ENCODE measurements around the gene TMEM245. TPM values are rescaled to one million over a fixed set of nuclear protein-coding genes. Genes with fewer than 3 reads are reported as not detected.

The TMEM245 gene
- total RNA-seq, 4 donors from 2014 or later = 222 to 549 (median 318) TPM

GRCh38 chr9:109101810-109102209, 17.9 kb downstream of the TMEM245 start:
- Histone ChIP-seq H3K4me1 (peaks cover 58 to 67% of the 10 kb centered on the region in 2 donors), H3K27me3 (no peaks in the 10 kb centered on the region)
- intact Hi-C loops (cut with DNase I) = no loop called here

GRCh38 chr9:109101202-109101595, 18.5 kb downstream of the TMEM245 start:
- peaks cover 0 to 6% of the 10 kb centered on the region in 2 donors for H3K36me3 ChIP-seq
- no peaks in the 10 kb centered on the region for H3K27me3 ChIP-seq
- DNase-seq = no peak
- intact Hi-C loops (cut with DNase I) = no loop called here
- WGBS, 2 donors = 49 to 55% methylated on average over 3 of the region's 3 CpGs
- TF ChIP-seq CTCF (IDR thresholded peaks at IDR 0.05) (no peak), POLR2A (IDR thresholded peaks at IDR 0.05) (peak in 1 of 2 donors; percentile 18)
- H3K27ac ChIP-seq = peak overlapping the region; percentile 92 to 96 (median 93)
- H3K4me1 ChIP-seq = peaks cover 64 to 67% of the 10 kb centered on the region in 2 donors
- no peaks in the 10 kb centered on the region for H3K9me3 ChIP-seq
- no peak overlapping the region for H3K4me3 ChIP-seq (replicated peaks in 1 of 3)

More at GRCh38 chr9:109101810-109102209, 17.9 kb downstream of the TMEM245 start:
- 32 to 33% methylated on average over 3 of the region's 3 CpGs for WGBS, 2 donors
- Histone ChIP-seq H3K27ac (peak overlapping the region; percentile 92 to 96 (median 93)), H3K4me3 (replicated peaks in 1 of 3) (no peak overlapping the region), H3K9me3 (no peaks in the 10 kb centered on the region), H3K36me3 (peaks cover 0 to 6% of the 10 kb centered on the region in 2 donors)
- no peak for DNase-seq
- TF ChIP-seq POLR2A (IDR thresholded peaks at IDR 0.05) (peak in 1 of 2 donors; percentile 25), CTCF (IDR thresholded peaks at IDR 0.05) (no peak)

DNA sequence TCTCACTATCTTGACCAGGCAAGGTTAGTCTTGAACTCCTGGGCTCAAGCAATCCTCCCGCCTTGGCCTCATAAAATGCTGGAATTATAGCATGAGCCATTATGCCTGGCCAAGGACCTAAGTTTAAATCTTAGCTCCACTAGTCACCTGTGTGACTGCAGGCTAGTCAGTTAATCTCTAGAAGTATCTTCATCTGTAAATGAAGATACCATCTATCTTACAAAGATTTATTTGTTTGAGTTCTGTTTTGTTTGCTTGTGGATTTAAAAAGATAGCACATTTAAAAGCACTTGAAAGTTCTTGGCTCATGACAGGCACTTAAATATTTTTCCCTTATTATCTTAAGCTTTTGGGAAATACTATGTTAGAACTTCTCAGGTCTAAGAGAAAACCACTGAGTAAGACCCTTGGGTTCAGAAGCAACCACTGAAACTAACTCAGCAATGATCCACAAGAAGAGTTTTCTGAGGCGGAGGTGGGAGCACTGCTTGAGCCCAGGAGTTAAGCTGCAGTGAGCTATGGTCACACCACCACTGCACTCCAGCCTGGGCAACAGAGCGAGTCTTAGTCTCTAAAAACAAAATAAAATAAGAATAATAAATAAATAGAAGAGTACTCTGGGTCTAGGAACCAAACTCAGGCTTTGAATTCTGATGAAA, 19.1 kb downstream of the TMEM245 start:
- WGBS, 2 donors = 49 to 70% methylated on average over 3 of the region's 3 CpGs

DNA sequence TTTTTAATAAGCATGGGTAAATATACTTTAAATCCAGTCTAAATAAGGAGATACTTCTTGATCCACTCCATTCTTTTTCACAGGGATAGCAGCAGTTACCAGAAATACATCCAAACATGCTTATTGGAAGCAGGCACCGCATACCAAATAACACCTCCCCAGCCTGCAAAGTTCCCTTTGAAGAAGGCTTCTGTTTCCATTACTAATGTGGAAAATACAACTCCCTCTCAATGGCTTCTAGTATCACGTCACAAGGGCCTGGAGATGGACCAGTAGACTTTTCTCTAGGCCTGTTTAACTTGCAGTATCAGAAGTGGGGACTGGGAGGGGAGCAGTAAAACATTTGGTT, 20.8 kb downstream of the TMEM245 start:
- DNase-seq = peak in 1 of 2 donors; percentile 27
- H3K36me3 ChIP-seq = no peaks in the 10 kb centered on the region
- WGBS, 2 donors = 35 to 38% methylated on average over 2 of the region's 2 CpGs
- H3K27ac ChIP-seq = peak overlapping the region; percentile 92 to 96 (median 93)
- peak in 1 of 6 experiments; percentile 1 for TF ChIP-seq CTCF (IDR thresholded peaks at IDR 0.05)
- no peak for TF ChIP-seq POLR2A (IDR thresholded peaks at IDR 0.05)
- H3K27me3 ChIP-seq = no peaks in the 10 kb centered on the region
- H3K4me3 ChIP-seq (replicated peaks in 1 of 3) = no peak overlapping the region
- H3K4me1 ChIP-seq = peaks cover 86 to 89% of the 10 kb centered on the region in 2 donors
- intact Hi-C loops (cut with DNase I) = no loop called here
- H3K9me3 ChIP-seq = no peaks in the 10 kb centered on the region

More for the DNA sequence above, 19.1 kb downstream of the TMEM245 start:
- H3K9me3 ChIP-seq = no peaks in the 10 kb centered on the region
- H3K4me1 ChIP-seq = peaks cover 69 to 72% of the 10 kb centered on the region in 2 donors
- H3K4me3 ChIP-seq (replicated peaks in 1 of 3) = no peak overlapping the region
- peak; percentile 75 to 80 for DNase-seq
- H3K36me3 ChIP-seq = peaks cover 0 to 5% of the 10 kb centered on the region in 2 donors
- intact Hi-C loops (cut with DNase I) = no loop called here
- TF ChIP-seq POLR2A (IDR thresholded peaks at IDR 0.05) (peak in 1 of 2 donors; percentile 47), CTCF (IDR thresholded peaks at IDR 0.05) (no peak)
- H3K27ac ChIP-seq = peak overlapping the region; percentile 92 to 96 (median 93)
- no peaks in the 10 kb centered on the region for H3K27me3 ChIP-seq
